Tibial nerve (tissue), 4 donors: Measurements from ENCODE around the gene CLOCK. TPM values are rescaled to one million over a fixed set of nuclear protein-coding genes. Genes with fewer than 3 reads are reported as not detected.

Source experiments
- DNase-seq, 2 donors: peaks; one replicate each; pipeline ENCODE4 v3.0.0-alpha.2; 2019; ENCODE audit warnings: low spot score in 2 of 2
- H3K27ac ChIP-seq, 4 donors: fragments of 200-600 bp; sonication (generic) in 3 of 4; one replicate each; pipeline ENCODE4 v1.5.1; 2017 to 2019; ENCODE audit warnings: mild to moderate bottlenecking in 1 of 4
- H3K27me3 ChIP-seq, 2 donors: fragments of 200-600 bp; sonication (generic) in 1 of 2; one replicate each; pipeline versions ENCODE4 v1.5.1 to v1.6.0; 2017 to 2019
- H3K36me3 ChIP-seq, 3 donors: fragments of 200-600 bp; sonication (generic); one replicate each; pipeline ENCODE4 v1.5.1; 2018 to 2019
- H3K4me1 ChIP-seq, 4 donors: fragments of 200-600 bp; sonication (generic) in 3 of 4; one replicate each; pipeline ENCODE4 v1.5.1; 2017 to 2019
- H3K4me3 ChIP-seq, 4 donors: fragments of 200-600 bp; sonication (generic) in 3 of 4; one replicate each; pipeline ENCODE4 v1.5.1; 2017 to 2019; ENCODE audit warnings: mild to moderate bottlenecking in 1 of 4, moderate library complexity in 1 of 4
- H3K9me3 ChIP-seq, 4 donors: fragments of 200-600 bp; sonication (generic) in 3 of 4; one replicate each; pipeline ENCODE4 v1.5.1; 2017 to 2019
- EP300 ChIP-seq, 2 donors: sonication (generic); formaldehyde crosslinking; IDR thresholded peaks; one replicate each; pipeline ENCODE4 v1.6.1; 2017; ENCODE audit warnings: antibody characterized with exemption in 2 of 2, mild to moderate bottlenecking in 1 of 2
- POLR2A ChIP-seq, 2 donors: fragments of 450-650 bp; IDR thresholded peaks; one replicate each; pipeline ENCODE4 v1.6.1; 2017; ENCODE audit warnings: antibody characterized with exemption in 2 of 2, mild to moderate bottlenecking in 2 of 2, moderate library complexity in 2 of 2
- WGBS, 2 donors: methylation state at CpG; one replicate each; pipeline ENCODE4 v1.1.5; 2018; 5-methylcytosine and 5-hydroxymethylcytosine counted together
- total RNA-seq, 4 donors: library from RNA; depleted of rRNA; stranded (reverse); fragments of >200 nt; gene quantifications; one replicate each; pipeline ENCODE4 v1.1.0, GENCODE V29; 2016
- TF ChIP-seq, protein P1 (sequence below), 5 experiments: fragments of 200-600 bp in 3 of 5; fragments of 450-650 bp in 2 of 5; sonication (generic) in 3 of 5; IDR thresholded peaks; one replicate each; pipeline ENCODE4 v1.5.1; 2016 to 2019; ENCODE audit warnings: antibody characterized with exemption in 5 of 5, mild to moderate bottlenecking in 3 of 5, moderate library complexity in 2 of 5

Gene CLOCK
- total RNA-seq, 4 donors from 2014 or later = 17.8 to 48.0 (median 27.6) TPM

DNA sequence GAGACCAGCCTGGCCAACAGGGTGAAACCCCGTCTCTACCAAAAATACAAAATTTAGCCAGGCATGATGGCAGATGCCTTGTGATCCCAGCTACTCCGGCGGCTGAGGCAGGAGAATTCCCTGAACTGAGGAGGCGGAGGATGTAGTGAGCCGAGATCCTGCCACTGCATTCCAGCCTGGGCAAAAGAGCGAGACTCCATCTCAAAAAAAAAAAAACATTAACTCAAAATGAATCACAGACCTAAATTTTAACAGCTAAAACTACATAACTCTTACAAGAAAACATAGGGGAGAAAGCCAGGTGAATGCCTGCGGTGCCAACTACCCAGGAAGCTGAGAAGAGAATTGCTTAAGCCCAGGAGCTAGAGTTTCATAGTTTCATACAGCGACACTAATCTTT is 96.1 kb downstream of the CLOCK start:
- Histone ChIP-seq H3K4me1 (peaks cover 0 to 4% (median 0%) of the 10 kb centered on the region in 4 donors), H3K36me3 (peaks cover 0 to 53% (median 0%) of the 10 kb centered on the region in 3 donors), H3K27me3 (no peaks in the 10 kb centered on the region), H3K27ac (no peak overlapping the region), H3K4me3 (no peak overlapping the region), H3K9me3 (no peaks in the 10 kb centered on the region)
- WGBS, 2 donors = 67 to 77% methylated on average over 7 to 8 of the region's 8 CpGs
- TF ChIP-seq, protein P1, sequence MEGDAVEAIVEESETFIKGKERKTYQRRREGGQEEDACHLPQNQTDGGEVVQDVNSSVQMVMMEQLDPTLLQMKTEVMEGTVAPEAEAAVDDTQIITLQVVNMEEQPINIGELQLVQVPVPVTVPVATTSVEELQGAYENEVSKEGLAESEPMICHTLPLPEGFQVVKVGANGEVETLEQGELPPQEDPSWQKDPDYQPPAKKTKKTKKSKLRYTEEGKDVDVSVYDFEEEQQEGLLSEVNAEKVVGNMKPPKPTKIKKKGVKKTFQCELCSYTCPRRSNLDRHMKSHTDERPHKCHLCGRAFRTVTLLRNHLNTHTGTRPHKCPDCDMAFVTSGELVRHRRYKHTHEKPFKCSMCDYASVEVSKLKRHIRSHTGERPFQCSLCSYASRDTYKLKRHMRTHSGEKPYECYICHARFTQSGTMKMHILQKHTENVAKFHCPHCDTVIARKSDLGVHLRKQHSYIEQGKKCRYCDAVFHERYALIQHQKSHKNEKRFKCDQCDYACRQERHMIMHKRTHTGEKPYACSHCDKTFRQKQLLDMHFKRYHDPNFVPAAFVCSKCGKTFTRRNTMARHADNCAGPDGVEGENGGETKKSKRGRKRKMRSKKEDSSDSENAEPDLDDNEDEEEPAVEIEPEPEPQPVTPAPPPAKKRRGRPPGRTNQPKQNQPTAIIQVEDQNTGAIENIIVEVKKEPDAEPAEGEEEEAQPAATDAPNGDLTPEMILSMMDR (IDR thresholded peaks at IDR 0.05) = no peak
- TF ChIP-seq POLR2A (IDR thresholded peaks at IDR 0.05) = no peak
- TF ChIP-seq EP300 (IDR thresholded peaks at IDR 0.05) = no peak
- no peak for DNase-seq

- TF ChIP-seq POLR2A (IDR thresholded peaks at IDR 0.05) = no peak
- TF ChIP-seq, protein P1 (IDR thresholded peaks at IDR 0.05) = no peak
- peaks cover 0 to 66% (median 0%) of the 10 kb centered on the region in 3 donors for H3K36me3 ChIP-seq
- peaks cover 0 to 4% (median 0%) of the 10 kb centered on the region in 4 donors for H3K4me1 ChIP-seq
- no peaks in the 10 kb centered on the region for H3K9me3 ChIP-seq
- WGBS, 2 donors = 40 to 48% methylated on average over 1 of the region's 1 CpG
- no peak for DNase-seq
- no peaks in the 10 kb centered on the region for H3K27me3 ChIP-seq
- H3K27ac ChIP-seq = no peak overlapping the region
- H3K4me3 ChIP-seq = no peak overlapping the region
These were observed 98.9 kb downstream of the CLOCK start for GRCh38 chr4:55447831-55448230.

DNA sequence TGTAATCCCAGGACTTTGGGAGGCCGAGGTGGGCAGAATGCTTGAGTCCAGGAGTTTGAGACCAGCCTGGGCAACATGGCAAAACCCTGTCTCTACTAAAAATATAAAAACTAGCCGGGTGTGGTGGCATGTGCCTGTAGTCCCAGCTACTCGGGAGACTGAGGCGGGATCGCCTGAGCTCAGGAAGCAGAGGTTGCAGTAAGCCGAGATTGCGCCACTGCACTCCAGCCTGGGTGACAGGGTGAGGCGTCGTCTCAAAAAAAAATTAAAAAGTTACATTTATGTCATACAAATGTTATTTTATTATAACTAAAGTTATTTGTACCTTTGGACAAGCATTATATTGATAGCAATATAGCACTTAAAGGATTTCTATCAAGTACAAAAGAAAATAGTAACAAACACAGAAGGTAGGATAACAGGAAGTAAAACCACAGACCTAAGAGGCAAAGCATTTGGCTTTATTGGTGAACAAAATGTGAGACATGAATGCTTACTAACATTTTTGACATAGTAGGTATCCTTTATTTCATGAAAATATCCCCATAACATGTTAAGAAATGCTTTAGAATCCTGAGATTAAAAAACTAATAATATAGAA is 99.5 kb downstream of the CLOCK start:
- WGBS, 2 donors = 85 to 89% methylated on average over 9 of the region's 9 CpGs
- H3K4me1 ChIP-seq = peaks cover 0 to 4% (median 0%) of the 10 kb centered on the region in 4 donors
- H3K27ac ChIP-seq = no peak overlapping the region
- no peaks in the 10 kb centered on the region for H3K27me3 ChIP-seq
- TF ChIP-seq EP300 (IDR thresholded peaks at IDR 0.05) = no peak
- no peak for TF ChIP-seq POLR2A (IDR thresholded peaks at IDR 0.05)
- TF ChIP-seq, protein P1 (IDR thresholded peaks at IDR 0.05) = no peak
- peaks cover 0 to 65% (median 0%) of the 10 kb centered on the region in 3 donors for H3K36me3 ChIP-seq
- H3K4me3 ChIP-seq = no peak overlapping the region
- H3K9me3 ChIP-seq = no peaks in the 10 kb centered on the region
- DNase-seq = no peak

DNA sequence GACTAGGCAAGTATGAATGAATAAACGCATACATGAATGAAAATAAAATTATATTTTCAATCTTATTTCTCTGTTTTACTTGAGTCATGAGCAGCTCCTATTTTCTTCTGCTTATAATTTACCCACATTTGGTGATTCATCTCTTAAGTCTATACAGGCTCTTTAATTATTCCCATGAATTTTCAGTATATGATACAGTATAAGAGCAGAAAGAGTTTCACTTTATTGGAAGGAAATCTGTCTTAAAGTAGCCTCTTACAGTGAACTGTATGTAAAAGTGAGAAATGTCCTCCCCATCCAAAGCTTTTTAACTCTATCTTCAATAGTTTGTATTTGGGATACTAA is 100.2 kb downstream of the CLOCK start:
- WGBS, 2 donors = 86 to 97% methylated on average over 1 of the region's 1 CpG
- H3K27me3 ChIP-seq = no peaks in the 10 kb centered on the region
- peaks cover 0 to 4% (median 0%) of the 10 kb centered on the region in 4 donors for H3K4me1 ChIP-seq
- TF ChIP-seq, protein P1 (IDR thresholded peaks at IDR 0.05) = no peak
- TF ChIP-seq EP300 (IDR thresholded peaks at IDR 0.05) (no peak), POLR2A (IDR thresholded peaks at IDR 0.05) (no peak)
- H3K27ac ChIP-seq = no peak overlapping the region
- H3K9me3 ChIP-seq = no peaks in the 10 kb centered on the region
- peaks cover 0 to 66% (median 0%) of the 10 kb centered on the region in 3 donors for H3K36me3 ChIP-seq
- no peak overlapping the region for H3K4me3 ChIP-seq
- DNase-seq = no peak

- H3K4me1 ChIP-seq = peaks cover 0 to 4% (median 0%) of the 10 kb centered on the region in 4 donors
- DNase-seq = no peak
- peaks cover 0 to 66% (median 0%) of the 10 kb centered on the region in 3 donors for H3K36me3 ChIP-seq
- TF ChIP-seq, protein P1 (IDR thresholded peaks at IDR 0.05) = no peak
- TF ChIP-seq POLR2A (IDR thresholded peaks at IDR 0.05) (no peak), EP300 (IDR thresholded peaks at IDR 0.05) (no peak)
- WGBS, 2 donors = 92 to 100% methylated on average over 2 of the region's 2 CpGs
- H3K4me3 ChIP-seq = no peak overlapping the region
- no peaks in the 10 kb centered on the region for H3K9me3 ChIP-seq
- no peak overlapping the region for H3K27ac ChIP-seq
- H3K27me3 ChIP-seq = no peaks in the 10 kb centered on the region
These were observed 100.7 kb downstream of the CLOCK start for GRCh38 chr4:55445921-55446577.
